ENCODE data around the gene PCDHGA1.

The PCDHGA1 gene

DNA sequence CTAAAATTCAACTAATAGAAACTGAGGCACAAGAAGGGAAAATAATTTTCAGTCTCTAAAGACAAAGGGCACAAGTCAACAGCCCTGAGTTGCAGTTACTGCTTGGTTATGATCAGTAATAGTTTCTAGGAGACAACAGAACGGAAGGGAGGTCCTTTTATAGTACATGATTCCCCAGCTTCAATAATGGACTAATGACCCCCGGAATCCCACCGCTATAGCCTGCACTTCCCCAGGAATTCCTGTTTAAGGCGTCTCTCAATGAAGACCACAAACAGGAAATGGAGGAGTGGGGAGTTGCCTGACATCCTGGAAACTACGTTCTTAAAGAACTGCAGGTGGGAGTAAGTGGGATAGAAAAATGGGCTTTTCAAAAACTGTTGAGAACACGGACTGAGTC lies 227.8 kb downstream of the PCDHGA1 start:
- DNase-seq (ENCODE audit: insufficient read length, low spot score): no peak
- TF ChIP-seq, protein P1, sequence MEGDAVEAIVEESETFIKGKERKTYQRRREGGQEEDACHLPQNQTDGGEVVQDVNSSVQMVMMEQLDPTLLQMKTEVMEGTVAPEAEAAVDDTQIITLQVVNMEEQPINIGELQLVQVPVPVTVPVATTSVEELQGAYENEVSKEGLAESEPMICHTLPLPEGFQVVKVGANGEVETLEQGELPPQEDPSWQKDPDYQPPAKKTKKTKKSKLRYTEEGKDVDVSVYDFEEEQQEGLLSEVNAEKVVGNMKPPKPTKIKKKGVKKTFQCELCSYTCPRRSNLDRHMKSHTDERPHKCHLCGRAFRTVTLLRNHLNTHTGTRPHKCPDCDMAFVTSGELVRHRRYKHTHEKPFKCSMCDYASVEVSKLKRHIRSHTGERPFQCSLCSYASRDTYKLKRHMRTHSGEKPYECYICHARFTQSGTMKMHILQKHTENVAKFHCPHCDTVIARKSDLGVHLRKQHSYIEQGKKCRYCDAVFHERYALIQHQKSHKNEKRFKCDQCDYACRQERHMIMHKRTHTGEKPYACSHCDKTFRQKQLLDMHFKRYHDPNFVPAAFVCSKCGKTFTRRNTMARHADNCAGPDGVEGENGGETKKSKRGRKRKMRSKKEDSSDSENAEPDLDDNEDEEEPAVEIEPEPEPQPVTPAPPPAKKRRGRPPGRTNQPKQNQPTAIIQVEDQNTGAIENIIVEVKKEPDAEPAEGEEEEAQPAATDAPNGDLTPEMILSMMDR (IDR thresholded peaks at IDR 0.05; ENCODE audit: insufficient read depth, missing control alignments): no peak
- no peak for FAIRE-seq

DNA sequence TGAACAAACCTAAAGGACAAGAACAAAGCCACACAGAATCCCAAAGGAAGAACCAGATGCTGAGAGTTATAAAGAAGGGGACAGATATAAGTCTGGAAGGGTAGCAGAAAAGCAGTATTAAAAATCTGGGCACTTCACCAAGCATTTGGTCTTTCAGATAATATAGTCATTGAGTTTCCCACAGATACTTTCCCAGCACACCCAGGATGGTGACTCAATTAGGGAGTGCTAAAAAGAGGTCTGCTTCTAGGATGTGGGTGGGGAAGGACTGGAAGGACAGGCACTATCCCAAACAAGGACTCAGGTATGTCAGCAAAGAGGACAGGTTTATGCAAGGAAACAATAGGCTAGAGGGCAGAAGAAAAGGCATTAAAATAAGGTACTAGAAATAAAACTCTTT lies 229.1 kb downstream of the PCDHGA1 start:
- FAIRE-seq (no peak), DNase-seq (ENCODE audit: insufficient read length, low spot score) (no peak)

DNA sequence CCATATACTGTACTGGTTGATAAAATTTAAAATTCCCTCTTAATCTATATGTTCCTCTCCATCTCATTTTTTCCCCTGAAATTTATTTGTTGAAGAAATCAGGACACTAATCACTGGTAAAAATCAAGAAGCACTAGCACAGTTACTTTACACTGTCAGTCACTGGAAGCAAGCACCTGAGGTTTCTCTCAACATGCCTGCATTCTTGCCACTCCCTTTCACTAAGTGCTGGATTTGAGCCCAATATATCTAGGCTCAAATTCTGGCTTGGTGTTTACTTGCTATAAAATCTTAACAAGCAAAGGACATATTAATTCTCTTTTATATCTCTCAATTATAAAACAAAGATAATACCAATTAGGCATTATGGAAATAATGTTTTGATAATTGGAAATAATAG lies 229.8 kb downstream of the PCDHGA1 start:
- FAIRE-seq (no peak), DNase-seq (ENCODE audit: insufficient read length, low spot score) (no peak)
- TF ChIP-seq, protein P1 (IDR thresholded peaks at IDR 0.05; ENCODE audit: insufficient read depth, missing control alignments): no peak

More for the DNA sequence above, 229.1 kb downstream of the PCDHGA1 start:
- TF ChIP-seq, protein P1 (IDR thresholded peaks at IDR 0.05; ENCODE audit: insufficient read depth, missing control alignments): no peak

DNA sequence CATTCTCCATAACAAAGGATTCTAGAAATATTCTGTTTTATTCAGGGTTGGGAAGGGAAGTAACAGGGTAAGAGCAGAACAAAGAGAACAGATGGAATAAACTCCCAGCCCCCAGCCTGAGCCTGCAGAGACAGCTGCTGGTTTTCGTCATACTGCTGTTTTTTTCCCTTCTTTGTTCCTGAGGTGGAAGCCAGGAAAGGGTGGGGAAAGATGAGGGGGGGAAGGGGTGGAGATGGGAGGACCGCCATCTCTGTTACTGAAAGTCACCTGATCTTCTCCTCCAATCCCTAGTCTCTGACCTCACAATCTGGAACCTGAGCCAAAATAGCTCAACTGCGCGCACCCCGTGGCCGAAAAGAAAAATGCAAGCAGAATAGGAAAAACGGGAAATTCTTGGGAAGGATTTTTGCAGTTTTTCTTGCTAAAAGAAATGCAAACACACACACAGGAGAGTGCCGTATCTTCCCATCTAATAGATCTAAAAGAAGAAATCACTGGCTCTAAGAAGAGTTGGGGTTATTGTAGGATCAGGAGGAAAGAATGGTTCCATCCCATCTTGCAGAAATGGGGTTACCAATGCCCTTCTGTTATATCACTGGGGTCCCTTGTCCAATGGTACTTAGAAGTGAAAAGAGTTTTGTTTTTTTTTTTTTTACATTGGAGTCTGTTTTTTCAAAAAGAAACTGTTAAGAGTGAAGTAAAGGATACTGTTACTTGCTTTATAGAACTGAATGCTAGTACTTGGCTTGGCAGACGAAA lies 230.6 kb downstream of the PCDHGA1 start:
- FAIRE-seq: peak; percentile 93
- TF ChIP-seq, protein P1 (IDR thresholded peaks at IDR 0.05; ENCODE audit: insufficient read depth, missing control alignments): peak; percentile 97
- no peak for DNase-seq (ENCODE audit: insufficient read length, low spot score)

Data from D721Med (cell line).